ACC112 (cell line): Measurements from ENCODE around the gene PCBD1.

Experiments
- H2AFZ ChIP-seq: fragments of 200-600 bp; sonication (generic); one replicate; pipeline ENCODE4 v1.6.0; 2017; ENCODE audit warnings: antibody characterized with exemption, low read length; ENCODE audit not compliant: unreplicated experiment
- H3K27ac ChIP-seq: fragments of 200-600 bp; sonication (generic); 2 replicates; pipeline ENCODE4 v1.5.1; 2014; ENCODE audit warnings: low read depth, mild to moderate bottlenecking, antibody characterized with exemption, low read length, moderate library complexity
- H3K27me3 ChIP-seq: fragments of 200-600 bp; sonication (generic); 2 replicates; pipeline ENCODE4 v1.6.1; 2014; ENCODE audit warnings: mild to moderate bottlenecking, antibody characterized with exemption, low read length, moderate library complexity, mixed read lengths; ENCODE audit not compliant: insufficient read depth
- H3K36me3 ChIP-seq: fragments of 200-600 bp; sonication (generic); 2 replicates; pipeline ENCODE4 v1.6.1; 2016; ENCODE audit warnings: mild to moderate bottlenecking, antibody characterized with exemption, low read length, moderate library complexity, mixed read lengths; ENCODE audit not compliant: insufficient read depth
- H3K4me1 ChIP-seq: fragments of 200-600 bp; sonication (generic); one replicate; pipeline ENCODE4 v1.6.1; 2016; ENCODE audit warnings: low read length, mixed read lengths; ENCODE audit not compliant: insufficient read depth, unreplicated experiment, control insufficient read depth
- H3K4me3 ChIP-seq: fragments of 200-600 bp; sonication (generic); 2 replicates; pipeline ENCODE4 v1.5.1; 2014; ENCODE audit warnings: mild to moderate bottlenecking, low read depth, low read length
- H3K79me2 ChIP-seq: fragments of 200-600 bp; sonication (generic); one replicate; pipeline ENCODE4 v1.6.0; 2016; ENCODE audit warnings: low read length; ENCODE audit not compliant: control insufficient read depth, unreplicated experiment, insufficient read depth

The PCBD1 gene

DNA sequence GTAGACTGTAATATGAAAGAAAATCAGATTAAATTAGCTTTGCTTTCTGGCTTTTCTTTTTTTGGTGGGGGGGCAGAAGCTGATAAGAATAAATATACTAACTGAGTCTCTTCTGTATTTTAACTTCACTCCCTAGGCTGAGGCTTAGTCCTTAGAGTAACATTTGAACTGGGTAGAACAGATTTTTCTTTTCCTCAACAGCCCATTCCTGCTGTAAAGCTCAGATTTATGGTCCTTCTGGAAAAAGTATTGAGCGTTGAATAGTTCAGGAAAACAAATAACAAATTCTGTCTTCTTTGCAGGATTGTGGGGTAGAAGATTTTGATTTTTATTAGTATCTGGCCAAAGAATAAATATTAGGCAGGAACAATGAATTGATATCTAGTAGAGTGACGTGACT, 54.8 kb downstream of the PCBD1 start:
- Histone ChIP-seq H3K27me3 (no peaks in the 10 kb centered on the region), H2AFZ (peak overlapping the region; percentile 19), H3K4me3 (peak overlapping the region; percentile 35; the same call in 1 of the 2 replicates), H3K4me1 (peaks cover 36% of the 10 kb centered on the region), H3K27ac (peak overlapping the region; percentile 89), H3K79me2 (peaks cover 33% of the 10 kb centered on the region), H3K36me3 (peaks cover 12% of the 10 kb centered on the region)
